GM18520 (cell line): ENCODE measurements around the gene CHST11.
"Not testable (repeated sequence)": the region's sequence is repeated elsewhere in the genome, so short reads cannot be mapped to it uniquely, and the experiment has no call there.

ENCODE experiments used
- ATAC-seq: cut with Tn5 transposase; IDR thresholded peaks from one replicate; pipeline ENCODE4 v1.9.1; 2021; ENCODE audit not compliant: unreplicated experiment

CHST11 gene

GRCh38 chr12:104522985-104523722 is 66.4 kb downstream of the CHST11 start:
- no peak for ATAC-seq

GRCh38 chr12:104524034-104524832 is 67.5 kb downstream of the CHST11 start:
- ATAC-seq, result no peak

- ATAC-seq, result no peak
Measured at GRCh38 chr12:104526320-104526719, 69.6 kb downstream of the CHST11 start.

GRCh38 chr12:104526751-104527150 is 70.0 kb downstream of the CHST11 start:
- ATAC-seq, result no peak

DNA sequence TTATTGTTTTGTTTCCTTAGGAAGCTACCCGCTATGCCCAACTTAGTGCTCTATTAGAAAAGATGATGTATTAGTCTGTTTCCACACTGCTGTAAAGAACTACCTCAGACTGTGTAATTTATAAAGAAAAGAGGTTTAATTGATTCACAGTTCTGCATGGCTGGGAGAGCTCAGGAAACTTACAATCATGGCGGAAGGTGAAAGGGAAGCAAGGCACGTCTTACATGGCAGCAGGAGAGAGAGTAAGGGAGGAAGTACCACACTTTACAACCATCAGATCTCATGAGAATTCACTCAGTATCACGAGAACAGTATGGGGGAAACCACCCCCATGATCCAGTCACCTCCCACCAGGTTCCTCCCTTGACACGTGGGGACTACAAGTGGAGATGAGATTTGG is 70.9 kb downstream of the CHST11 start:
- ATAC-seq, result not testable (repeated sequence)

DNA sequence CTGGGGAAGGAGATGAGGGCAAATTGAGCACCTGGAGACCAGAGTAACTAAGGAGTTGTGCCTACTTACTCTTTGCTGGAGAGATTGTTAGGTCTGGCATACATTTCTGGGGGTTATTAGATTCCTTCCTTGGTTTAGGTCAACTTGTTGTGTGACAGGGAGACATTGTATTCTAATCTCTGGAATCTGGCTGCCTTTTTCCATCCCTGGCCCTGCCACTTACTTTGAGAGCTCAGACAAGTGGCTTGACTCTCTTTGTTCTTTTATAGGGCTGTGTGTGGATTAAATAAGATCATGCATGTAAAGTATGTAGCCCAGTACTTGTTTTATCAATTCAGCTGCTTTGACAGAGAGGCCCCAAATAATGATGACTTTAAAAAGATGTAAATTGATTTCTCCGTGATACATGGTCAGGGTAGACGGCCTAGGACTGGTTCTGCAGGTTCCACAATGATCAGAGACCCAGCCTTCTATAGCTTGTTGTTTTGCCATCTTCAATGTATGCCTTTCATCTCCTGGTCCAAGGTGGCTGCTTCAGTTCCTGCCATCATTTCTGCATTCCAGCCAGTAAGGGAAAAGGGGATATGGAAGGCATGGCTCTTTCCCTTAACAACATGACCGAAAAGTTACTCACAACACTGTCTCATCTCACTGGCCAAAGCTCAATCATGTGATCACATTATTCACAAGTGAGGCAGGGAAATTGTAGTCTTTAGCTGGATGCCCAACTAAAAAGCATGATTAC is 72.6 kb downstream of the CHST11 start:
- ATAC-seq, result no peak

DNA sequence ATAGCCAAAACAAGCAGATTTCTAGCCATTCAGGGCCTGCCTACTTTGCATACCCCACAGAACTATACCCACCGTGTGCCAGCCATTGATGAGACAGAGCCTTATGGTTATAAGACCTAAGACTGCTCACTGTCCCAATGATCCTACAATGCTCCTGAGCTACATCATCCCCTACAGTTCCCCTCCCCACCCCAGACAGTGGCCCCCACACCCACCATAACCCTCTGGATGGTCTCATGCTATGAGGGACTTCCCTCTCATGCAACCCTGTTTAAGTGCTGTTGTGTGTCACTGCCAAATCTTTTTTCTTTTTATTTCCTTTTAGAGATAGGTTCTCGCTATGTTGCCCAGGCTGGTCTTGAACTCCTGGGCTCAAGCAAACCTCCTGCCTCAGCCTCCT is 75.9 kb downstream of the CHST11 start:
- ATAC-seq, result no peak

DNA sequence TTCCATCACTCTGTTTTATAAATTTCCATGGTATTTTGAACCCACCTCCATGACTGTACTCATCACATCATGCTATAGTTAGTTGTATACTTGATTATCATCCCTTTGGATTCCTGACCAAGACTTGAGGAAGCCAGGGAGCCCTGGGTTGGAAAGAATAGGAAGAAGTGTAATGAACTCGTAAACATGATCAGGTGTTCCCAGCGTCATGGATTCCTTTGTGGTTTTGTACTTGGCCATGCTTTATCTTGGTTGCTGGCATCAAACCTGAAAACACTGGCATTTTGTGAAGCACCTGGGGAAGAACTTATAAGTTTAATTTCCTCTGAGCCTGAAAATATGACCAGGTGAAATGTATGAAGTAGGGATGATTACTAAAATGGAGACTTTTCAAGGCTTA is 76.4 kb downstream of the CHST11 start:
- no peak for ATAC-seq

GRCh38 chr12:104534162-104534856 is 77.6 kb downstream of the CHST11 start:
- no peak for ATAC-seq

DNA sequence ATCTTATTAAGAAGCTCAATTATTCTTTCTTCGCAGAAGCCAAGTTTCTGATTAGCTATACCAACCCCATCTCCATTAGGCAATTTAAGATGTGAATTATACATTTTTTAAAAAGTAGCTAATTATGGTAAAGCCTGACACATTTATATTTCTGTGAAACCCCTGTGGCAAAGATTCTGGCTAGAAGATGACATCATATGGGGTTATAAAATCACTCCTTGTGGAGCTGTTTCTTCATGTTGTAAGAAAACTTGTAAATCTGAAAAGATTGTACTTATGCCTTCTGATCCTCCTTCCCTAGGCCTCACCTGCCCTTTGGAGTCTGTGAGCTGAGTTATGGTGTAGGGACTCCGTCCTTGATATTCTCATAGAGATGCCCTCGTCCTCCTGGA is 78.1 kb downstream of the CHST11 start:
- ATAC-seq, result no peak

DNA sequence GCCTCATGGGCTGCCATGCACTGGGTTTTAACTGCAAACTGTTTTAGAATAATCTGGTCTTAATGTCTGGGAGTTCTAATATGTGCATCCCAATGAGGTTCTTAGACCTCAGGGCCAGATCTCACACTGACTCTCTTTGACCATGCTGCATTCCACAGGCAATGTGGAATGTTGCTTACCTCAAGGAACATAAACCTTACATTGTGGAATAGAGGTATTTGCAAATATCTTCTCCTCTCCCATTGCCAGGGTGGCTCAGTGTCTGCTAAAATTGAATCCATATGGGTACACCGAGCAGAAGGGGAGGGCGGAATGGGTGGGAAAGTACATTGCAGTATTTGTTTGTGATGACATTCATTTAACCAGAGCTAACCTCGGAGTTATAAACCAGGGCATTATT is 78.6 kb downstream of the CHST11 start:
- ATAC-seq, result no peak

- ATAC-seq, result no peak
Measured at GRCh38 chr12:104536841-104537240, 80.1 kb downstream of the CHST11 start.

GRCh38 chr12:104538056-104538455 is 81.3 kb downstream of the CHST11 start:
- ATAC-seq, result no peak

DNA sequence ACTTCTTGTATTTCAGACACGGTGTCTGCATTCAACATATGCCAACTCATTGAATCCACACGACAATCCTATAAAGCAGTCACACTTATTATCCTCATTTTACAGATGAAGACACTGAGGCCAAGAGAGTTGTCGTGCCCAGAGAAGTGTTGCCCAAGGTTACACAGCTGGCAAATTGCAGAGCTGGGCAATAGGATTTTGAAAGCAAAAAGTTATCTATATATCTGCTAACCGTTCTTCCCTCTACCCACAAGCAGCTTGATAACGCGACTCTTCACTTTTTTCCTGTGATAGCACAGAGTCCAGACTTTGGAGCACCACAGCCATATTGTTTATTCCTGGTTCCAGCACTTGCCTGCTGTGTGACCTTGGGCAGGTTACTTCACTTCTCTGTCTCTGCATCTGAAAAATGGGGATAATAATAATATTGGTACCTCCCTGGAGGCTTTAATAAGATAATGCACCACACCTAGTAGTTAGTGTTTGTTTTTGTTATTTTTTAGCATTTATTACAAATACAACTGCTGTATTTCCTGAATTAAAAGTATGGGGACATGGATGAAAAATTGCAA is 82.2 kb downstream of the CHST11 start:
- ATAC-seq, result no peak

DNA sequence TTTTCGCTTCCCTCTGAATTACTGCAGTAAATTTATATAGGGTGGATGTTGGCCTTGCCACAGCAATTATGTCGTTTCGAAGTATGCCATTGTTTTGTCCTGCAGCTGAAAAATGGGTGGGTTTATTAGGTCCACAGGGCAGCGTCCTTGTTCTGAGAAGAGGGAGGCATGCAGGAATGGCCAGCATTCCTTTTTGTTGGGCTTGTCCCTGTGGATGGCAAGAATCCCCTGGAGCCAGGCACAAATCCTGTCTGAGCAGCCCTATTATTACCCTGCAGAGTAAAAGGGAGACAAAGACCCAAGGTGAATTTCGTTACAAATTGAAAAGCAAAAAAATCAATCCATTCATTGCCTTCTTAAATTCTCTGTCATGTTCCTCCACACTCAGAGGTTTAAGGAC is 88.1 kb downstream of the CHST11 start:
- ATAC-seq, result no peak

DNA sequence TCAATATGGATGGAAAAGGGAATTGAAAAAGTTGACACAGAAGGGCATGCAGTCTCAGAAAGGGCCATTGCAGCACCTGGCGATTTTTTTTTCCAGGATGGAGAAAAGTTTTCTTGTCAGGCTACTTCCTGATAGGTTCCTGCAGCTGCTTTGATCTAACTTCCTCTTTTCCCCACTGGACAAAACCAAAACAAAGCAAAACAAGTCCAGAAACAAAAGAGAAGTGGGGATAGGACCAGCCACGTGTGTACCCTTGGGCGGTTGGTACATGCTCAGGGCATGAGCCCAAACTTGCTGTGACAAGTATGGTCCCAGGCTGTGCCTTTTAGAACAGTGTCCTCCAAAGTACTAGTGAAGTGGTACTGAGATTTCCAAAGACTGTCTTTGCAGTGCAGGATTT is 89.8 kb downstream of the CHST11 start:
- ATAC-seq, result no peak

DNA sequence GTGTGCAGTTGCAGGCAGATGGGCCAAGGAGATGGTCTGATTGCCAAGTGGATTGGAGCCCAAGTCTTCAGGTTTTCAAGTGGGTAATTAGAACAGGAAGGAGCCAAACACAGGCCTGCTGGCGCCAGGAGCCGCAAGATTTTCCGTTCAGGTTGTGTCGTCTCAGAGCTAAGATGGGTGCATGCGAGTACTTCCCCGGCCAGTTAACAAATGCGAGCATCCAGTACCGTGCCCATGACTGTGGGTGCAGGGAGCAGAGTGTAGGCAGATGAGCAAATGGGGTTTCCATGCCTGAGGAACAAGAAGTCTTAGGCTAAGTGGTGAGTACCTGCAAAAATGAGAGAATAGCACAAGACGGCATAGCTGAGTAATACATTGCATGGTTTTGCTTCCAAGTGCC is 90.5 kb downstream of the CHST11 start:
- ATAC-seq, result no peak

GRCh38 chr12:104549815-104550480 is 93.2 kb downstream of the CHST11 start:
- no peak for ATAC-seq

DNA sequence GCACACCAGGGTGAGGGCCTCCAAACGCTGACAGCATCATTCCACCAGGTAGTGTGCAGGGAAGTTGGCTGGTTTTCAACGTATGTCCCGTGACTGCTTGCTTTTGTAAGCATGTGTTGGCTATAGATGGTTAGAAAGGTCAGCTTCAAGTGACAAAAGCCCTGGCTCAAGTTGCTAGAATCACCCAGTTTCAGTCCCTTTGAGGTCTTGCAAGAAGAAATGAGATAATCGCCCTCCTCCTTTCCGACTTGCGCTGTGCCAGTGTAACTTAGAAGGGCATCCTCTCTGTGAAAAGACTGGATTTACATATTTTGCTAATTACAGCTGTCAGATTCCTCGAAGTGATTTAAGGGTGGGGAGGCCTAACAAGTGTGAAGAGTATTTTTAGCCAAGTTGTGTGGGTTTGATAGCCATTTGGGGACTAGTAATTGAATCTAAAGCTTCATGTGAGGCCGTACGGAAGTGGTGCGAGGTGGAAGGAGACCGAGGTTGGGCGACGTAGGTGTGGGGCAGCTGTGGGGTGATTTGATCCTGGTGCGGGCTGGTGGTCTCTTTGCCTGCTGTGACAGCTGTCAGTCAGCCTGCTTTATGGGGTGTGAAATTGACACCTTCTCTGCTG is 94.7 kb downstream of the CHST11 start:
- ATAC-seq, result peak; percentile 63

GRCh38 chr12:104553421-104553820 is 96.7 kb downstream of the CHST11 start:
- no peak for ATAC-seq
